Kidney epithelial cell (primary cell): ENCODE measurements around the gene GAL. TPM values are rescaled to one million over a fixed set of nuclear protein-coding genes. Genes with fewer than 3 reads are reported as not detected.

Experiments
- DNase-seq: peaks from one replicate; pipeline ENCODE4 v3.0.0-alpha.2; 2010; ENCODE audit warnings: low read depth
- H3K27me3 ChIP-seq: 2 replicates; pipeline ENCODE4 v1.6.0; 2011; ENCODE audit warnings: low read length; ENCODE audit not compliant: control insufficient read depth, insufficient read depth
- H3K36me3 ChIP-seq: 2 replicates; pipeline ENCODE4 v1.5.1; 2011; ENCODE audit warnings: low read length; ENCODE audit not compliant: control insufficient read depth, insufficient read depth
- H3K4me3 ChIP-seq: 2 replicates; pipeline ENCODE4 v1.5.1; 2011; ENCODE audit warnings: low read depth, mild to moderate bottlenecking, control low read depth, low read length
- total RNA-seq: library from RNA; depleted of rRNA; stranded (reverse); fragments of >200 nt; gene quantifications from 2 replicates; pipeline ENCODE4 v1.2.3, GENCODE V29; 2015
- TF ChIP-seq, protein P1 (sequence below): IDR thresholded peaks from 2 replicates; pipeline ENCODE4 v1.5.1; 2011; ENCODE audit warnings: mild to moderate bottlenecking, moderate library complexity, low read length, control low read depth, inconsistent platforms; ENCODE audit not compliant: insufficient read depth, poor library complexity, severe bottlenecking

Gene GAL
- total RNA-seq, 1 donor from 2014 or later = 20.8 TPM

DNA sequence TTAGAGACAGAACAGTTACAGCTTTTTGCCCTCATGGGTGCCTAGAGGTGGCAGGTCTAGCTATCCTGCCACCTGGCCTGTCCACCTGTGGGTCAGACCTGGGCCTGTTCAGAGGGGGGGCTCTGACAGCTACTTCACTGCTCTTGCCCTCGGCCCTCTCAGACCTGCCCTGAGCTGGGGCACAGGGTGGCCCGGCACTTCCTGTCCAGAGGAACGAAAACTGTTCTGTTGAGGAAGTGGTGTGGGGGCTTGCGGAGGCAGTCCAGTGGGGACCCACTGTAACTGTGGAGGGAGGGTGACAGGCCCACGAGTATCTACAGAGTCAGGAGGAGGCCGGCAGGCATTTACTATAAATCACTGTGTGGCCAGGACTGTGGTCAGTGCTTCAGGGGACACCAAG lies 50.8 kb downstream of the GAL start:
- DNase-seq = no peak
- TF ChIP-seq, protein P1, sequence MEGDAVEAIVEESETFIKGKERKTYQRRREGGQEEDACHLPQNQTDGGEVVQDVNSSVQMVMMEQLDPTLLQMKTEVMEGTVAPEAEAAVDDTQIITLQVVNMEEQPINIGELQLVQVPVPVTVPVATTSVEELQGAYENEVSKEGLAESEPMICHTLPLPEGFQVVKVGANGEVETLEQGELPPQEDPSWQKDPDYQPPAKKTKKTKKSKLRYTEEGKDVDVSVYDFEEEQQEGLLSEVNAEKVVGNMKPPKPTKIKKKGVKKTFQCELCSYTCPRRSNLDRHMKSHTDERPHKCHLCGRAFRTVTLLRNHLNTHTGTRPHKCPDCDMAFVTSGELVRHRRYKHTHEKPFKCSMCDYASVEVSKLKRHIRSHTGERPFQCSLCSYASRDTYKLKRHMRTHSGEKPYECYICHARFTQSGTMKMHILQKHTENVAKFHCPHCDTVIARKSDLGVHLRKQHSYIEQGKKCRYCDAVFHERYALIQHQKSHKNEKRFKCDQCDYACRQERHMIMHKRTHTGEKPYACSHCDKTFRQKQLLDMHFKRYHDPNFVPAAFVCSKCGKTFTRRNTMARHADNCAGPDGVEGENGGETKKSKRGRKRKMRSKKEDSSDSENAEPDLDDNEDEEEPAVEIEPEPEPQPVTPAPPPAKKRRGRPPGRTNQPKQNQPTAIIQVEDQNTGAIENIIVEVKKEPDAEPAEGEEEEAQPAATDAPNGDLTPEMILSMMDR = no peak

DNA sequence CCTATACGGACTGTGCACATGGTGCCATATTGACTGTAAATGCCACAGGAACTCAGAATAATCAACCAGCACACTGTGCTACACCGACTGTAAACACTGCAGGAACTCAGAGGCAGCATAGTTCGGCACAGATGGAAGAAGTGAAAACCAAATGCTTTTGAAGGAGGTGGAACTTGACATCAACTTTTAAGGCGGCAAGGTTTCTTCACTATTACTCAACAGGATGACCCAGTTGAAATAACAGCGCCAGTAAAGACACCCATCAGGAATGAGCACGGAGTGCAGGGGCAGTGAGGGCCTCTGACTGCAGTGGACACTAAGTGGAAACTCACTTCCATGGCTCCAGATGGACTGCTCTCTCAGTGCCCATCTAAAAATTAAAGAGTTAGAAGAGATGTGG lies 51.3 kb downstream of the GAL start:
- TF ChIP-seq, protein P1 = no peak
- no peaks in the 10 kb centered on the region for H3K36me3 ChIP-seq
- peaks cover 7% of the 10 kb centered on the region for H3K27me3 ChIP-seq
- DNase-seq = no peak
- no peak overlapping the region for H3K4me3 ChIP-seq

More for the DNA sequence above, 50.8 kb downstream of the GAL start:
- Histone ChIP-seq H3K4me3 (no peak overlapping the region), H3K36me3 (no peaks in the 10 kb centered on the region), H3K27me3 (peaks cover 7% of the 10 kb centered on the region)

Other genes starting within 250 kb of the GAL start
- gene PPP6R3, start 223.8 kb upstream of the GAL start, total RNA-seq = 71.7 and 82.6 TPM in 2 replicates
- 3.8 and 7.7 TPM in 2 replicates for gene TESMIN, start 67.0 kb downstream of the GAL start, total RNA-seq
- gene CPT1A, start 157.4 kb downstream of the GAL start, total RNA-seq = 14.0 and 15.4 TPM in 2 replicates
- 84.3 and 87.4 TPM in 2 replicates for gene MRPL21, start 219.3 kb downstream of the GAL start, total RNA-seq
- 12.4 and 22.6 TPM in 2 replicates for gene IGHMBP2, start 219.3 kb downstream of the GAL start, total RNA-seq